HG02852 (cell line): Measurements from ENCODE around the gene ANKMY1.

Experiments used
- ATAC-seq: cut with Tn5 transposase; IDR thresholded peaks from one replicate; pipeline ENCODE4 v1.9.1; 2021; ENCODE audit warnings: mild to moderate bottlenecking, moderate library complexity; ENCODE audit not compliant: unreplicated experiment

Gene ANKMY1

DNA sequence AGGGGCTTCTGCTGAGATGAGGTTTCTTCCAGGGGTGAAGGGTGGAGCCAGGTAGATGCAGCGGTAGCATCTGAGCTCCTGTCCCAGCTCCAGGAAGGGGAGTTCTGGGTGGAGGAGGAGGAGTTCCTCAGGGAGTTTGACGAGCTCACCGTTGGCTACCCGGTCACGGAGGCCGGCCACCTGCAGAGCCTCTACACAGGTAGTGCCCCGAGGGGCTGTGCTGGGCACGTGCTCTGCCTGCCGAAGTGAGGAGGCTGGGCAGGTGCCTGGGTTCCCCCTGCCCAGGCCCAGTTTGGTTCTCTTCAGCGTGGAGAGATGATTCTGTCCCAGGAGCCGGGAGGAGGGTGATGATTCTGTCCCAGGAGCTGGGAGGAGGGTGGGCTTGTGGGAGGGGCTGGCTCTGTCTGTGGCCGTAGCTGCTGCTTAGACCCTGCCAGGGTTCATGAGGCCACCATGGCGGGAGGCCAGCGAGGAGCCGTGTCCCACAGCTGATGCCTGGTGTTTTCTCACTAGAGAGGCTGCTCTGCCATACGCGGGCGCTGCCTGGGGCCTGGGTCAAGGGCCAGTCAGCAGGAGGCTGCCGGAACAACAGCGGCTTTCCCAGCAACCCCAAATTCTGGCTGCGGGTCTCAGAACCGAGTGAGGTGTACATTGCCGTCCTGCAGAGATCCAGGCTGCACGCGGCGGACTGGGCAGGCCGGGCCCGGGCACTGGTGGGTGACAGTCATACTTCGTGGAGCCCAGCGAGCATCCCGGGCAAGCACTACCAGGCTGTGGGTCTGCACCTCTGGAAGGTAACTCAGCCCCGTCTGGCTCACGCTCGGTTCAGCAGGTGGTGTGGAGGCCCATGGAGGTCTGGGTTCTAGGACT is 37.0 kb upstream of the ANKMY1 start:
- no peak for ATAC-seq

DNA sequence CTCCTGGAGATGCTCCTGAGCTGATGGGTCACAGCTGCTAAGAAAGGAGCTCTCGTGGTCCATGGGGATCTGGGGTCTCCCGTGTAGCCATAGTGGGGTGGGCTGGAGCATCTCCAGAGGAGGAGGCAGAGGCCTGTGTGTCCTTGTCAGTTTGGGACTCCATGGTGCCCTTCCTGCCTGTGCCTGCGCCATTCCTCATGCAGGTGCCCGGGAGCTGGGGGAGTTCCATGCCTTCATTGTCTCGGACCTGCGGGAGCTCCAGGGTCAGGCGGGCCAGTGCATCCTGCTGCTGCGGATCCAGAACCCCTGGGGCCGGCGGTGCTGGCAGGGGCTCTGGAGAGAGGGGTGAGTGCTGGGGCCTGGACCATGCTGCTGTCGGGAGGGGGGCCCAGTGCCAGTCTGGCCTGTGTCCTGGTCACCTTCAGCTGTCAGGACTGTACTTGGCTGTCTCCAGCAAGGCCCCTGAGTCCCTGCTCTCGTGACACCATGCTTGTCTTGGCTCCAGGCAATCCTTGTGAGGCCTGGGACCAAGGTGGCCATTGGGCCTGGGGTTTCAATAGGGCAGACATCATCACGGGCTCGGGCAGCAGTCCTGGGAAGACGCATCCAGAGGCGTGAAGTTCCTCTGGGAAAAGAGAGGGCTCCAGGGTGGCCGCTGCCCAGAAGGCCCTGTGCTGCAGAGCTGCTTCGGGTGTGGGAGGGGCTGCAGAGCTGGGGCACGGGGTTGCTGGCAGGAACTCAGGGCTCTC is 36.1 kb upstream of the ANKMY1 start:
- ATAC-seq, result no peak

DNA sequence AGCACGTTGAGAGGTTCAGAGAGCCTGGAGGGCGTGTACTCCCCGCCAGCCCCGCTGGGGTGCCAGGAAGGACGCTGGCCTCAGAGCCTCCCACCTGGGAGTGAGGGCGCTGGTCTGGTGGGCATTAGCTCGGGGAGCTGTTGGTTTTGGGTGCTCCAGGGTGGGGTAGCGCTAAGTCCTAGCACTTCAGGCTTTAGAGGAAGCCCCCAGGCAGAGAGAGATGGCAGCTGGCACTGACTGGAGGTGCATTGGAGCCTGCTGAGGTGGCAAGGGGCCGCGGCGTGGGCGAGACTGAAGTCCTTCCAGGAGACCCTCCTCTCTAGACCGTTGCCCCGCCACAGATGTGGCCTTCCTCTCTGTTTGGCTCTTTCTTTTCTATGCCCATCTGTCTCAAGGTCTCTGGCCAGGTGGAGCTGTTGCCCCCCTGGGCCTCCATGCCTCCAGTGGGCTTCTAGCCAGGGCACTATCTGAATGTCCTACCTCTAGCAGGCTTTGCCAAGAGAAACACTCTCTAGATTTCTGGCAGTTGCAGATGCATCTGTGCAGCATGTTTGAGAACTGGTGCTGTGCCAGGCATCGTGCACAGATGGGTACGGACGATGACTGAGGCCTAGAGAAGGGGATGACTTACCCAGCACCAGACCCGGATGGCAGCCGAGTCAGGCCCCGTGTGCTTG is 35.4 kb upstream of the ANKMY1 start:
- ATAC-seq, result no peak

DNA sequence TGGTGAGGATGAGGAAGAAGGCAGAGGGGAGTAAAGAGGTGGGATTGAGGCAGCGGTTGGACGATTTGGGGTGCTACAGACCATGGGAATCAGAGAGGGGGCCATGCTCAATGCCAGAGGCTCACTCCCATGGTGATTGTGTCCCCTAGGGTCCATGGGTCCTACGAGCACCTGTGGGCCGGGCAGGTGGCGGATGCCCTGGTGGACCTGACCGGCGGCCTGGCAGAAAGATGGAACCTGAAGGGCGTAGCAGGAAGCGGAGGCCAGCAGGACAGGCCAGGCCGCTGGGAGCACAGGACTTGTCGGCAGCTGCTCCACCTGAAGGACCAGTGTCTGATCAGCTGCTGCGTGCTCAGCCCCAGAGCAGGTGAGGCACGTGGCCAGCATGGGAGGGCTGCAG is 34.0 kb upstream of the ANKMY1 start:
- ATAC-seq, result no peak

DNA sequence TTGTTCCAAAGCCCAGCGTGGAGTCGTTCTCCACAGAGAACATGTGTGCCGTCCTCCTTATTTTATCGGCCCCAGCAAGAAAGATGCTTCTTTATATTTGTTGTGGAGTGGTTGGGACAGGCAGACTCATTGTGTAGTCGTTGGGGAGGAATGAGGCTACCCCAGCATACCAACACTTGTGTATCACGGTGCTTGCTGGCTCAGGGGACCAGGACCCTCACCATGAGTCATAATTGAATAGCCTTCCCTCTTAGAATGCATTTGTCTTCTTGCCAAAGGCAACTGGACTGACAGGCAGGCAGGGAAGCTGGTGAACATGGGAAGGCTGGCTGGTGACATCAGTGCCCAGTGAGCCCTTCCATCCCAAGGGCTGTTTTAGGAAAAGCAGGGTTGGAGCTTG is 33.4 kb upstream of the ANKMY1 start:
- no peak for ATAC-seq

DNA sequence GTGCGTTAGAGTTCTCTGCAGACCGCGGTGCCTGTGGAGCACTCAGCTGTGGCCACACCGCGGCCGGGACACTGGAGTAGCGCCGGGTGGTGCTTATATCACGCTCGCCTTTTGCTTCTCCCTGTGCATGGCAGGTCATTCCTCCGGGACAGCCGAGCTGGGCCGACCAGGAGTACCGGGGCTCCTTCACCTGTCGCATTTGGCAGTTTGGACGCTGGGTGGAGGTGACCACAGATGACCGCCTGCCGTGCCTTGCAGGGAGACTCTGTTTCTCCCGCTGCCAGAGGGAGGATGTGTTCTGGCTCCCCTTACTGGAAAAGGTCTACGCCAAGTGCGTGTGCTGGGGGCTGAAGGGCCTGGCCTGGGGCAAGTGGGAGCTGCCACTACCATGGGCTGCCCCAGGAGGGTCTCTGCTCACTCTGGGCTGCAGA is 32.9 kb upstream of the ANKMY1 start:
- ATAC-seq, result no peak

DNA sequence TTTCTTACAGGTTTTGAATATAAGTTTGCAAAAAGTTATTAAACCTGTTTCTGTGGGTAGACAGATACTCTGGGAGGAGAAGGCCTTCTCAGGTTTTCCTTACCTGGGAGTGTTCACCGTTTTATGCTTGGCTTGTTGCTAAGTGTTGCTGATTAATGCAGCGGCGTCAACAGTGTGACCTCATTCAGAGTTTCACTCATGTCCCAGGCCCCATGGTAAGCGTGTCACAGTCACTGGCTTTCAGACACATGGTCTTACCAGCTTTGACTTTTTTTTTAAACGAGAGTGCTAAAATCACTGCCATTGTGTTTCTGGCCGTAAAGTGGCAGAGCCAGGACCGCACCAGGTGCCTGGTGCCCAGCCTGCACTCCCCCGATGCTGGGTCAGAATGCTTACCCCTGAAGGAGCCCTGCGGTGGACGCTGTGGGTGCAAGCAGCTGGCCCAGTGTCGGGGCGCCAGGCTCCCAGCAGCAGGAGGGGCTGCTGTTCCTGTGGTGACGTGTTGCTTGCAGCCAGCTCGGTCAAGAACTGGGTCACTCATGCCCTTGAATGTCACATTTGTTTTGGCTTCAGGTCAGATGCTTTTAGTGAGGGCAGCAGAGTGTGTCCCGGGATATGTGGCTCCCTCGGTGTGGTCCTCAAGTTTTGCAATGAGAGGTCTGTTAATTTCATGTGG is 32.2 kb upstream of the ANKMY1 start:
- no peak for ATAC-seq

DNA sequence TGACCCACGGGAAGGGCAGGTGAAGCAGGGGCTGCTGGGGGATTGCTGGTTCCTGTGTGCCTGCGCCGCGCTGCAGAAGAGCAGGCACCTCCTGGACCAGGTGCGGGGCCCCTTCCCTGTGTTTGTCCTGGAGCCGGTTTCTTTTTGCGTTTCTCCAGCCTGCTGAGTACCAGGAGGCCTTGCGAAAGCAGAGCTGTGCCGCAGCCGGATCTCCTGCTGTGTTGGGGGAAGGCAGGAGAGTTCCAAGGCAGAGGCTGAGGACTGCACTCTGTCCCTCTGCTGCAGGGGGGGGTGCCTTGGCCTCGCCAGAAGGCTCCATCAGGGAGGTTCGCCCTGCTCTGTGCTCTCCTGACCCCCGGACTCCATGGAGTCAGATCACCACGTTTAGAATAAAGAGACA is 31.6 kb upstream of the ANKMY1 start:
- ATAC-seq, result no peak

DNA sequence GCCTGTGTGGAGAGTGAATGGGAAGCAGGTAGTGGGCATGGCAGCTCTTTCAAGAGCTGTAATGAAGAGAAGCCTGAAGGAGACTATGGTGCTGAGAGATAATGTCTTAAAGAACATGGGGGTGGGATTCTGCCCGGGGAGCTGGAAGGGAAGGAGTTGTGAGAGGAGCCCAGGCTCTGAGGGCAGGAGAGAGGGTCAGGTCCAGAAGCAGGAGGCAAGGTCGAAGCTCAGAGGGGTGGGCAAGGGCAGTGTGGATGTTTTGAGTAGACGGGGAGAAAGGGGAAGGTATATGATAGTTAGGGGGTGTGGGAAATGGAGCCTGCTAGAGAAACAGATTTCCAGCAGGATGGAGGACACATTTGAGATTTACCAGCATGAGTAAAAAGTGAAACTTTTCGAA is 30.9 kb upstream of the ANKMY1 start:
- no peak for ATAC-seq

DNA sequence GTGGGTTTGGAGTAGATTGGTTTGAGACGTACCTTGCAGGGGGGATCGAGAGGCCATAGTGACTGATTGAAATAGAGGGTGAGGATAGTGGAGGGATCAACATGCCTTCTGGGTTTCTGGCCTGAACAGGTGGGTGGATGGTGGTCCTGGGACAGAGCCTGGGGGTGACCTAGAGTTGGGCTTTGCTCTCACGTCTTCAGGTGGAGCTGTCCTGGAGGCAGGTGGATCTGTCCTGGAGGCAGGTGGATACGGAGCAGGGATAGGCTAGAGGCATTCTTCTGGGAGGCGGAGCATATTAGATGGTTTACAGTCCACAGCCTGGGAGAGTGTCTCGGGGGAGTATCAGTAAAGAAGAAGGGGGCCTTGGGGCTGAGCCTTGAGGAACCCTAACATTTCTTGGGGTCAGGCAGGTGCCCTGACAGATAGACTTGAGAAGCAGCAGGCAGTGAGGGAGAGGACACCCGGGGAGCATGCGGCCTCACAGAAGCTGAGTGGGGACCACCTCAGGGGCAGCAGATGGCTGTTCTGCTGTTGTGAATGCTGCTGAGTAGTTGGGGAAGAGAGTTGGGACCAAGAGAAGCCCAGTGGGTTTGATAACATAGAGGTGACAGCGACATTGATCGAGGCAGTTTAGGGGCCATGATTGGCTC is 30.3 kb upstream of the ANKMY1 start:
- ATAC-seq, result no peak

DNA sequence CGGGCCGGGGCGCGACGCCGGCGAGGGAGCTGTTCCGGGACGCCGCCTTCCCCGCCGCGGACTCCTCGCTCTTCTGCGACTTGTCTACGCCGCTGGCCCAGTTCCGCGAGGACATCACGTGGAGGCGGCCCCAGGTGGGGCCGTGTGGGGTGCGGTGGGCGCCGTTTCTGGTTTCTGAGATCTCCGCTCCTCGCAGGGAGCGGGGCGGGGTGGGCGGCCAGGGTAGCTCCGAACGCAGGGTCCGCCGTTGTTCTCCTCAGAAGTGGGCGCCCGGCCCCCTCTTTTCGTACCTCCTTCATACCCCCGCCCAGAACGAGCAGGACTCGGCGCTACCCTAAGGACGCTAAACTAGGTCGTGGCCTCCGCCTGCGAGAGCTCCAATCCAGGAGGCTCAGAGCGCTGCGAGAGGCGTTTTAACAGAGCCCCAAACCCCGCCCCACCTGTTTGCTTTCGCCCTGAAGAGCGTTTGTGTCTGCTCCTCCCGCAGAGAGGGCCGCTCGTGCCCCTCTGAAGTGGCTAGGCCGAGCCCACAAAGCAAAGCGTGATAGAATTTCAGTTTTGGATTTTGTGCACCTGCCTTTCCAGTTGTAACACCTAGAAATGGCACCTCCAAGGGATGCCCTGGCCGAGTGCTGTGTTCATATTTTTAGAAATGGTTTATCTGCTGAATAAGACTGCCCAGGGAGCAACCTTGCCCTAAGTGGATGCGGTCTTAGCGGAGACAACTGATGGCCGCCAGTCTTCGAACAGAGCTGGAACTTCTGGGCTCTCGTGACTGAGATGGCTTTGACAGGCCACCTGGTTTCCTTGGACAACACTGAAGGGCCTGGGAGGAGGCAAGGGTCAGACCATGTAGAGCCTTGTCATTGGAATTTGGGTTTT is 29.4 kb upstream of the ANKMY1 start:
- peak; percentile 1 for ATAC-seq

DNA sequence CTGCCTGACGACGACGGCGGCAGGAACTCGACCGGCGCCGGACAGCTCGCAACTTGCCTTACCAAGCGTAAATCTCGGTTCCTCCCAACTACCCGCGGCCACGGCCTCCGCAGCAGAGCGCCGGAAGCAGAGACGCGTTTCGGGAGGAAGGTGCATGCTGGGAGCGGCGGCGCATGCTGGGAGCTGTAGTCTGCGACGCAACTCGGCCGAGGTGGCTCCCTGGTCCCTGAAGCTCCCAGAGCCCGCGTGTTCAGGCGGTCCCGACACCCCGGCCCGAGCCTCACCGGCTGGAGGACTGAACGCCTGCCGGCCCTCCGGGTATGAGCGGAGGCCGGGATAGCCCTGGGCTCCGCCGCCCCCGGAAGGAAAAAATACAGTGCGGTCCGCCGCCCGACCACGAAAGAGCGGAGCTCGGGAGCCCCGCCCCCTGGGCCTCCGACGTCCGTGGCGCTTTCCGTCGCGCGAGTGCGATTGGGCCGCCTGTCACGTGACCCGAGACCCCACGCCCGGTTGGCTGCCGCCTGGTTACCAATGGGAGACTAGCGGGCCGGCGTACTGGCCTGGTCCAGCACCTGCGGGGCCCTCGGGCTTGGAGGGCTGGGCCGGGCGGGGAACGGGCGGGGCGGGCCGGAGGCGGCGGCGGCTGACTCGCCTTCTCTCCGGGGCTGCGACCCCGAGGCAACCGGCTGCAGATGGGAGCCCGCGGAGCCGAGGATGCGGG is 28.6 kb upstream of the ANKMY1 start, which contains the start of gene CAPN10:
TSS of gene CAPN10 (plus strand) at position 537 of the 721 bp plus-strand sequence. CDS start at position 715, 178 bp downstream.
- peak; percentile 64 for ATAC-seq

DNA sequence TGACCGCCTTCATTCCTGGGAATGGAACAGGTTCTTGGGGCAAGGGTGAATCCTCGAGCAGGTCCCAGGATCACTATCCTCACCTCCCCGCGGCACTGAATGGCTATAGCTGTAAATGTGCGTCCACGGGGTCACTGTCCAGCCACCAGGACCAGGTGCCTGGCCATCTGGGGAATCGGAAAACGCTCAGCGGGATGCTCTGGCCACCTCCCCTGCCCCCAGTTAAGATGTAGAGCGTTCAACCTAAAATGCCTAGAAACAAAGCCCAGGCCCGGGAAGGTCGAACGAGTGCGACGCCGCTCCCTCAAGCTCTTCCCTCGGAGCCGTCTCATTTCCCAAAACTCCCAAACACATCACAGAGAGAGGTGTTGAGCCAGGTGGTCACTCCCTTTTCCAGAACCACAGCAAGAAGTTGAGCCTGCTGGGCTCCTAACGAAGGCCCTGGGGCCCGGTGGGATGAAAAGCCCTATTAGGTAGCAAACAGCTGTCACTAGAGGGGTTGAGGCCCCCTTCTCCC is 28.0 kb upstream of the ANKMY1 start:
- ATAC-seq, result no peak

DNA sequence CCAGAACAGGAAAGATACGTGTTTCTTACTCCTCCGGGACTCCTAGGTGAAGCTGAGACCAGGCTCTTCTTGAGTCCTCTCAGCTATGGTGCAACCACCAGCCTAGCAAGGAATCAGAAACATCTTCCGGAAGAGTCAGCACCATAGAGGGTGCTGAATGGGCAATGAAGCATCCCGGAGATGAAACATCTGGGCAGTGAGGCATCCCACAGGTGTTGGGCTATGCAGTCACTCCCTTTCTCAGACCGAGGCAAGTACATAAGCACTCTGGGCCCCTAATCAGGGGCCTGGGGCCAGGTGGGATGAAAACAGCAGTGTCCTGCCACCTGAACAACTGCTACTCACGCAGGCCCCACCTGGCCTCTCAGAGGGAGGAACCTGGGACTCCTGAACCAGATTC is 27.3 kb upstream of the ANKMY1 start:
- ATAC-seq, result peak; percentile 24

DNA sequence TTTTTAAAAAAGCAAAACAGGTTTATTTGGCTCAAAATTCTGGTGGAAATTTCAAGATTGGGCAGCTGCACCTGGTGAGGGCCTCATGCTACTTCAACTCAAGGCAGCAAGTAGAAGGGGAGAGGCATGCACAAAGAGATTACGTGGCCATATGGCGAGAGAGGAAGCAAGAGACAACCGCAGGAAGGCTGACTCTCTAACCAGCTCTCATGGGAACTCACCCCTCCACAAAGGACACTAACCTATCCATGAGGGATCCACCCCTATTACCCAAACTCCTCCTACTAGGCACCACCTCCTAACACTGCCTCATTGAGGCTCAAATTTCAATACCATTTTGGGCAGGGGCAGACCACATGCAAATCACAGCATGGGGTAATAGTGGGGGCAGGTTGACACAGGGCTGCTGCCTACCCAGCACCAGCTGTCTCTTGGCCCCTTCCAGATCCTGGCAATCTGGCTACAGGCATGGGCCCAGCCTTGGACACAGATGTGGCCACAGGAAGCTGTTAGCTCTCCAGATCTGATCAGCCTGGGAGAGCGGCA is 26.8 kb upstream of the ANKMY1 start:
- peak; percentile 52 for ATAC-seq

DNA sequence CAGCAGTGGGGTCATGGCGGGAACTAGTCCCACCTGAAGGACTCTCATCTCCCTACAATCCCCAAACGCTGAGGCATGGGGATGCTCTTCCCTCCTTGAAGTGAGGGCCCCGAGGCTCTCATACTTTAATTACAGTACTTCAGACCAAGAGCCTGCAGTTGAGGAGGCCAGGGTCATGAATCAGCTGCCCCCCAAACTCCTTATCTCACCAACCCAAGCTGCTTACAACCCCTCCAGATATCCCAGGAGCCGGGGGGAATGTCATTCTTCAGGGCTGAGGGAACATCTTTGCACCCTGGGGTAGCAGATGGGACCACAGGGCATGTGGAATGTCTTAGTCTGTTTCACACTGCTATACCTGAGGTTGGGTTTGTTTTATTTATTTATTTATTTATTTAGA is 26.0 kb upstream of the ANKMY1 start:
- no peak for ATAC-seq

DNA sequence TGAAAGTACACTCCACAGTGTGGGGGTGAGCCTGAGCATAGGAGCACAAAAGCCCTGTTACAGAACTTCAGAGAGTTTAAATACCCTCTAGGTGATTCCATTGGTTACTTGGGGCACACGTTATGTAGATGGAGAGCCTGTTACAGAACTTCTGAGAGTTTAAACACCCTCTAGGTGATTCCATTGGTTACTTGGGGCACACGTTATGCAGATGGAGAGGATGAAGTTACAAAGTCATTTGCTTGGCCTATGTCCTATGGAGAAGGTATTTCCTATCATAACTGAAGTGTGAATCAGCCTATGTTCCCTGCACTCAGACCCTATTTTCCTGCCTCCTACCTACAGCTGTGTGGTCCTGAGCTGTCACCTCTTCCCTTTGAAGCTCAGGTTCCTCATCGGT is 25.0 kb upstream of the ANKMY1 start:
- ATAC-seq, result no peak

DNA sequence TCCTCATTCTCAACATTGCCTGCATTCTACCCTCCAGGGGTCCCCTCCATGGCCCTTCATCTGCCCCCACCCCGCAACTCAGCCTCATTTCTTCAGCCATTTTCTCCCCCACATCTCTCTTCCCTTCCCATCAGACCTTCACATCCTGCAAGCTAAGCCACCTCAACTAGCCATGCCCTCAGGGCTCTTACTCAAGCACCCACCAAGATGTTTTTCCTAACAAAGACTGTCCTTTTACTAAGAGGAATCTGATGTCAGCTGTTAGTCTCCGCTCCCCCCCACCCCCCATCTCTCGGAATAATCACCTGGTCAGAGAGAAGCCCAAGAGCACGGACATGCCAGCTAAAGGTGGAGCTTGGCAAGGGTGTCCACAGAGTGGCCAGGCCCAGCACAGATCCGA is 24.0 kb upstream of the ANKMY1 start:
- ATAC-seq, result no peak
